Suppressor macrophage (primary cell): ENCODE results near the gene EGFLAM.

Source experiments
- DNase-seq, 4 experiments: peaks; one replicate each; pipeline ENCODE4 v3.0.0-alpha.2; 2020 to 2022

The EGFLAM gene

DNA sequence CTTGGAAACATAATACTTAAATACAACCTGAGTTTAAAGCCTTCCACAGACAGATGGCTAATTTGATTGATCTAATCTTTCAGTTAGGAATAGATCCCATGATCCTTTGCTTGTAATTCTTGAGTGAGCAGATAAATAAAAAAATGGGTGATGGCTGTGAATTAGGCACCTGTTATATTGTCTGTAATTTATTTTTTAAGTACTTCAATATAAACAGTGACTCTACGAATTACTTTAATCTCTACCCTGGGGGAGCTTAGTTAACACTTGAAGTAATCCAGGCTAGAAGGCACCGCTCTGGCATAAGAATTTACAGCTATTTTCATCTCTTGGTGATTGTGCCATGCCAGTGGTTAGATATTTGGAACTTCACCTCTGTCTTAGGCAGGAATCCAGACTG lies 9.0 kb downstream of the EGFLAM start:
- no peak for DNase-seq

- no peak for DNase-seq
Observed at GRCh38 chr5:38273626-38274025, 15.3 kb downstream of the EGFLAM start.

- DNase-seq = no peak
Observed at GRCh38 chr5:38274370-38274769, 16.0 kb downstream of the EGFLAM start.

DNA sequence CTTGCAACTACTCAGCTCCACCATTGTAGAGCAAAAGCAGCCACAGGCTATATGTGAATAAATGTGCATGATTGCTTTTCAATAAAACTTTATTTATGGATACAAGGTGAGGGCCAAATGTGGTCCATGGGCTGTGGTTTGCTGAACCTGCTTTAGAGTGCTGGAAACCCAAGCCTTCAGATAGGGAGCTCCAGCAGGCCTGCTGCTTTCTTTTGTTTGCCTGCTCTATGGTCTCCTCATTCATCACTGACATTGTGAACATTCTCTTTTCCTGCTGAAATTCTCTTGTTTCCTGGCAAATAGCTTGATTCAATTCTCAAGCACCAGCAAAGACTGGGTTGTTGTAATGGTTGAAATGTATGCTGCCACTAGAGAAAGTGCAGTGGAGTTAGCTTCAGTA lies 26.0 kb downstream of the EGFLAM start:
- DNase-seq = no peak

DNA sequence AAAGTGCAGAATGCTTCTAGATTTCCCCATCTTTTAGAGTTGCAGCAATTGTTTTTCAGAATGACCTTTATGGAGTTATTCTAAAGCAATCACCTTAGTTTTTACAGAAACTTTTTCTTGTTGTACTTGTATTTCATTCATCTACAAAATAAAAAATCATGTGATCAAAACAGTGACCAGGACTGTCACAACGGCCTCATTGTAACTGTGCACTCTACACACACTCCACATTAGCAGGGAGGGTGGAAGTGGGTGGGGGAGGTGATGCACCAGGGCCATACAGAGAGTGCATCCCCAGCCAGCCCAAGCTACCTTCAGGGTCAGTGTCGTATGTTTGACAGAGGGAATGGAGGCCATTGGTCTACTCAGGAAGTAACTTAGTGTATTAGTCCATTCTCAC lies 26.9 kb downstream of the EGFLAM start:
- DNase-seq = no peak

GRCh38 chr5:38286002-38286401 lies 27.6 kb downstream of the EGFLAM start:
- DNase-seq = no peak

GRCh38 chr5:38287124-38287523 lies 28.8 kb downstream of the EGFLAM start:
- no peak for DNase-seq

DNA sequence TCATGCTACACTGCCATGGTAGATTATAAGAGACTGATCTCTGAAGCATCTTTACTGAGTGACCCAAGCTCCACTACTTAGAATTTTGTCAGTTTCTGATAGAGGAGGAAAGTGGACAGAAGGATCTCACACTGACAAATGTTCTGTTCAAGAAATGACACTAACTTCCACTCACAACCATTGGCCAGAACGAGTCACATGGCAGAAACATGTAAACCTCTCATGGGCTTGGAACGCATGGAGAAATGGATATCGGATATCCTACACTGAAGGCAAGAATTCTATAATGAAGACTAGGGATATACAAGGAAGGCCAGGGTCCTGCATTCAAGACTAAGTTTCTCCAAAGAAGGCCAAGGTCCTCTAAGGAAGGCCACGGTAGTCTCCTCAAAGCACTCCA lies 31.1 kb downstream of the EGFLAM start:
- DNase-seq = no peak

DNA sequence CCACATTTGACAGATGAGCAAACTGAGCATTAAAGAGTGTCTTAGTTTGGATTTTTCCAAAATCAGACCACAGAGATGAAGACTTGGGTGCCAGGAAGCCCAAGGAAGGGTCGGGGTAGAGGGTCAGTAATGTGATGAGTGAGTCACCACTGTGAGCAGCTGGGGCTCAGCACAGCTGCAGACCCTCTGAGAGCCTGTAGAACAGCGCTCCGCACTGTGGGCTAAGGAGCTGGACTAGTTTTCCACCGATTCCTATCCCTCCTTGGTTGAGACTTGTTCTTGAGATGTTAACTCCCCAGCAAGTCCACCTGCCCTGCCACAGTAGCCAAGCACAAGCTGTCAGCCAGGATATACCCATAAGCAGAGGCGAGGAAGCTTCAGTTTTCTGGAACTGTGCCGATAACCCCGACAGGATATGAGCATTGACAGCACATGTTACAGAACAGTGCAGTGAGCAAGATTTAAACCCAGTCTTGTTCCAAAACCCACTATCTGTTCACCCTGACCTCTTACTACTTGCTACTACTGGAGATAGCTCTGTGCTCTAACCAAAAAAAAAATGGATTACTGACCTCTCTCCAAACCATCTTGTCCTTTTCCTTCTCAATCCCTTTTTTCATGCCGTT lies 31.8 kb downstream of the EGFLAM start:
- DNase-seq = no peak

DNA sequence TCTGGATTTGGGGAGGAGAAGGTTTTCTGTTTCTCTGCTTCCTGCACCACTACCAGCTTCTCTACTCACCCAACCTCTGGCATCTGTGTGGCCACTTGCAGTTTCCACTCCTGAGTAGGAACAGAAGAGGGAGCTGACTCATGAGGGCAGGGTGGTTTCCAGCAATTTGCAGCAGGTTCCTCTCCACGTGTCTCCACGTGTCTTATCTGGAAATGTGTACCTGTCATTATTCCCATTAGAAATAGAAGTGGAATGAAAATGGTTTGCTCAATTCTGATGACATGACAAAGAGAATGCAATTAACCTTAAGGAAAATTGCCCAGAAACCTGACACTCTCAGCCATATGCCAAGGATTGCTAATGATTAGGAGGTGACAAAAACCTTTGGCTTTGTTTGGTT lies 33.0 kb downstream of the EGFLAM start:
- no peak for DNase-seq

- no peak for DNase-seq
Observed at GRCh38 chr5:38292228-38292627, 33.9 kb downstream of the EGFLAM start.

- no peak for DNase-seq
Observed at GRCh38 chr5:38295751-38296150, 37.4 kb downstream of the EGFLAM start.

- DNase-seq = no peak
Observed at GRCh38 chr5:38297830-38298608, 39.7 kb downstream of the EGFLAM start.

GRCh38 chr5:38299585-38299984 lies 41.2 kb downstream of the EGFLAM start:
- no peak for DNase-seq

- no peak for DNase-seq
Observed at GRCh38 chr5:38305148-38305547, 46.8 kb downstream of the EGFLAM start.

DNA sequence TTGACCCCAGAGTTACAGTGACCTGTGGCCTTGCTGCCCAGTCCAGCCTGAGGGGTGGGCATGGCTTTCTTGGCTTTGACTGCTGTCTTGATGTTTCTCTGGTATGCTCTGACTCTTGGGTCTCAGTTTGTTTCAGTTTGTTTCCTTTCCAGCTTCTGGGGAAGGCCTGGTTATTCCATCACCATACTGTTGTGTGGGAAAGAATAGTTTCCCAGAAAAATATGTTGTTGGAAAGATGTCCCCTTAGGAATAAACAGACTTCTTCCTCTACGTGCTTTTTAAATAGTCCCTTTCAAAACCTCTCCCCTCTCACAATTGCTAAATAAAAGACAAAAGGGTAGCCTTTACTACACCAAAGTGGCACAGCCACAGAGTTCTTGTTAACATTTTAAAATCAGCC lies 49.5 kb downstream of the EGFLAM start:
- DNase-seq = no peak

DNA sequence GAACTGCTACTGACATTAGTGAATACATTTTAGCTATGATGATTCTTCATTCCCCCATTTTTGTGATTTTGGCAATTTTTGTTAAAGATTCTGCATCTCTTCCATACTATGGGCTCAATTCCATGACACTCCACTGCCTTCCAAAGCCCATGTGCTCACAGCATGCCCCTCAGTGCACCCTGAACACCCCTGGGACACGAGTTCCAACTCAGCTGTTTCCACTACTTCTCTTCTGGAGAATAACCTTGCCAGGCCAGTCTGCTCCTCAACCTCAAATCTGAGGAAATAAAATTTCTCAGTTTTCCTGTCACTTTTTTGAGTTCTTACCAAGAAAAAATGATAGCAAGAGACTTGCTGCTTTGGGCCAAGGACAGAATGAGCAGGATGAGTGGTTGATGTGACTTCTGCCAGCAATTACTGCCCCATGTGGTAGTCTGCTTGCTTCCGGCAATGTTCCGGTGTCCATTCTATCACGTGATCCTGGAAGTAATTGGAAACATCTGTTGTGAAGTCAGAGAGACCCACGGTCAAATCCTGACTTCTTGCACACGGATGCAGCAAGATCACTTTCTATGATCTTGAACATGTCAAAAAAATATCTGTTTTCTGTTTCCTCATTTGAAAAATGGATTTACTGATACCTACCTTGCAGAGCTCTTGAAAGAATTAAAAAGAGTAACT lies 58.3 kb downstream of the EGFLAM start:
- no peak for DNase-seq

DNA sequence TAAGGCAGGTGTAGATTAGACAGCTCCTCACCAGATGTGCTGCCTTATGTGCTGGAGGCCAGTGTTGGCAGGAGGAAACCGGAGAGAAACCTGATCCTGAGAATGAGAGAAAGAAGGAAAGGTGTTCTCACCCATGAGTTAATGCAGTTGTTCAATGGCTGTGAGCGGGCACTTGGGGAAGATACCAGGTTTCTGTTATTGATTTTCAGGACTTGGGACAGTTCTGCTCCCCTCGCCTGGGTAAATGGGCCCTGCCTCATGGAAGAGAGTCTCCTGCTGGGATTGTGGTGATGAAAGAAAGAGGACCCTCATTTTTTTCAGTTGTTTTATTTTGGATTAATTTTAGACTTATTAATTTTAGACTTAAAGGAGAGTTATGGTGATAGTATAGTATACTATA lies 59.5 kb downstream of the EGFLAM start:
- DNase-seq = no peak

- no peak for DNase-seq
Observed at GRCh38 chr5:38319491-38319890, 61.1 kb downstream of the EGFLAM start.

DNA sequence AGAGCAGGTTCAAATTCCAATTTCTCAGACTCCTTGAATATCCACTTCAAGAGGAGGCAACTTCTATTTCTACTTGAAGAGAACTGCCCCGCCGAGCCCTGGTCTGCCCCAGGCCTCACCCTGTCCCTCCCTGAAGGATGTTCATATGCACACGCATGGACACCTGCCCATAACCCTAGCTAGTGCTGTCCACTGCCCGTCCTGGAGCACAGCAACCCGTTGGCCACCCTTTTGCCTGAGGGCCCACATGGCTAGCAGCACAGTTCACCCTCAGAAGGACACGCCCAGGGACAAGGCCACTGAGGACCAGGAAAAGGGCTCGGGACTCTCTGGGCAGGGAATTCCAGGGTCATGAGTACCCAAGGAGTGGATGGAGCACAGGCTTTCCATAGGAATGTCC lies 63.6 kb downstream of the EGFLAM start:
- no peak for DNase-seq

DNA sequence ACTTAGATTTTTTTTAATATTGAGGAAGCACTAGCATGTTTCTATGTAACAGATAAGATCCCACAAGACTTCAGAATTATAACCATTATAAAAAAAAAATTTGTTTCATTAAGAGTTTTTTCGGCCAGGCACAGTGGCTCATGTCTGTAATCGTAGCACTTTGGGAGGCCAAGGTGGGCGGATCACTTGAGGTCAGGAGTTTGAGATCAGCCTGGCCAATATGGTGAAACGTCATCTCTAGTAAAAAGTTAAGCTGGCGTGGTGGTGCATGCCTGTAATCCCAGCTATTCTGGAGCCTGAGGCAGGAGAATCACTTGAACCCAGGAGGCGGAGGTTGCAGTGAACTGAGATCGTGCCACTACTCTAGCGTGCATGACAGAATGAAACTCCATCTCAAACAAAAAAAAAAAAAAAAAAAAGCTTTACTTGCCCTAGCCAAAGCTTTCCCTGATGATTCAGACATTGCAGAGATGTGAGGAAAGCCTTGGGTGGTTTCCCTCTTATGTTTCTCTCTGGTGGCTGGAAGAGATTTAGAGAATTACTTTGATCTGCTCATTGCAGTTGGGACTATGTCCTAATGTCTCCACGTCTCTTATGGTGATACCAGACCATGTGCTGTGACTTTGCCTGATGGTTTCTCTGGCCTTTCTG lies 65.4 kb downstream of the EGFLAM start:
- no peak for DNase-seq

GRCh38 chr5:38329132-38329715 lies 70.9 kb downstream of the EGFLAM start:
- peak; percentile 5 to 45 (median 35) for DNase-seq

DNA sequence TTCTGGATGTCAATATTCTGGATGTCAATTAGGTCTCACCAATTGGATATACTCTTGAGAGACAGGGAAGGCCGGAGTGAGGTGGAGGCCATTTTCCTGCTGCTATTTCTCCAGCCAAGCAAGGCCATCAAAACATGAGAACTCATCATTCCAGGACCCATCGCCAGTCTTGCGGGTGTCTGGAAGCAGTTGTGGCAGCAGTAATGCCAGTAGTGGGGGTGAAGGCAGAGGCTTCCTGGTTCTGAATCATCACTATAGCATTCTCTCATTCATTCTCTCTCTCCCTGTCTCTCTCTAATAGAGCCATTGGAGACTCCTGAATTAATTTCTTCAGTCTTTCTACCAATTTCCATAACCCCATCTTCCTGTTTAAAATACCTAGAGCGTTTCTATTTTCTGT lies 71.8 kb downstream of the EGFLAM start:
- DNase-seq = no peak
